ENCODE results near the gene KLF7. TPM values are rescaled to one million over a fixed set of nuclear protein-coding genes. Genes with fewer than 3 reads are reported as not detected.

KLF7 gene
- total RNA-seq (2022; extraction: Qiagen RNA extraction; ENCODE audit: low read depth): 13.7 to 28.4 TPM (median 23.7 TPM) in 5 replicates

DNA sequence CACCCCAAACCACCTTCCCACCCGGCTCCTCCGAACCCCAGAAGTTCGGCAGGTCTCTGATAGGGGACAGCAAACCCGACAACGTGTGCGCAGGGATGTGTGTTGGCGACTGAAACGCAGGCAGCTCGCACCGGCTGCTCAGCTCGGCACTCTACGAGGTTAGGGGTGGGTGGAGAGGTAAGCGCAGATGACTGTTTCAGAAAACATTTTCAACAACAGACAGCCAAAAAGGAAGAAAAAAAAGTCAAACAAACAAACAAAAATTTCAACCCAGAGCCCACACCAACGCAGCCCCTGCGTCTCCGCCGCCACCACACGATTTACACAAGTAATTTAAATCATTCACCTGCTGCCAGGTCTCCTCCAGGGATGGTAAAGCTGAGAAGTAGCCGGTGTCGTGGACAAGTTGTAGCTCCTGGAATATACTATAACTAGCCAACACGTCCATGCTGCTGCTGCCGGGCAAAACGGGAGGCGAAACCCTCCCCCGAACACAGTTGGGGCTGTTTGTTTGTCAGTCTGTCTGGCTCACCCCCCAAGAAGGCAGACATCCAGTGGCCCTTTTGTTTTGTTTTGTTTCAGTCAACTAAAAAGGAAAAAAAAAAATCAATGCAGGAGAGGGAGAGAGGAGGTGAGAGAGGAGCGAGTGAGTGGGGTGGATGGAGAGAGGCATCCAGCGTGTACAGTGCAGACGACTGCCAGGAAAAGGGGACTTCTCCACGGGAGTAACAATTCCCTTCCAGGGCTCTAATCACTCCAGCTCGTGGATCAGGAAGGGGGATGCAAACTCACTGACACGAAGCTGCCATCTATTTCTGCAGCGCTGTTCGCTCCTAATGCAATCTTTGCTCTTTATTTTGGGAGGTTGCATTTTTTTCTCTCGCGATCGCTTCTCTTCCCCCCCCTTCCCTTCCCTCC lies at the start of gene KLF7:
TSS of gene KLF7 (minus strand) at position 828 of the 918 bp plus-strand sequence. CDS start at position 448, 380 bp downstream.

Other genes with a start within 250 kb of the KLF7 start
- gene CPO, start 226.4 kb downstream of the KLF7 start, total RNA-seq (2022; extraction: Qiagen RNA extraction; ENCODE audit: low read depth): 0.13 TPM in 1 of 5 replicates, not detected in the others

Measured in A549 treated with CpdA at 1 μM for 4 hours (cell line).